Measurements from ENCODE around the gene DDX39B.

DNA sequence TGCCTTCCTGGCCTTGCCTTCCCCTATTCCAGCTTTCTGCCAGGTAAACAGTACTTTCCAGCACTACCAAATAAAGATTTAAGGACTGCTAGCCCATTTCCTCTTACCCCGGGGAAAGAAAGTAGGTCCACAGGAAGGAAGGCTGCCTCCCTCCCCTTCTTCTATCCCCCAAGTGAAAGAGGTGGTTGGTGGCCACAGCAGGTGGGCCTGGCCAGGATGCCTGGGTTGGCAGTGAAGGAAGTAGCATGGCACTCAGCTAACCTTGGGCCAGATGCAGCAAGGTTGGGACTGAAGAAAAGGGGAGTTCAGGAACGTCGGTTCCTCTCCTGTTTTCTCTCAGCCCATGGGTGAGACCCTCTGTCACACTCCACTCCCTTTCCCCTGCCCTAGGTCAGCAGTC lies 14.5 kb upstream of the DDX39B start:
- TF ChIP-seq, protein P1, sequence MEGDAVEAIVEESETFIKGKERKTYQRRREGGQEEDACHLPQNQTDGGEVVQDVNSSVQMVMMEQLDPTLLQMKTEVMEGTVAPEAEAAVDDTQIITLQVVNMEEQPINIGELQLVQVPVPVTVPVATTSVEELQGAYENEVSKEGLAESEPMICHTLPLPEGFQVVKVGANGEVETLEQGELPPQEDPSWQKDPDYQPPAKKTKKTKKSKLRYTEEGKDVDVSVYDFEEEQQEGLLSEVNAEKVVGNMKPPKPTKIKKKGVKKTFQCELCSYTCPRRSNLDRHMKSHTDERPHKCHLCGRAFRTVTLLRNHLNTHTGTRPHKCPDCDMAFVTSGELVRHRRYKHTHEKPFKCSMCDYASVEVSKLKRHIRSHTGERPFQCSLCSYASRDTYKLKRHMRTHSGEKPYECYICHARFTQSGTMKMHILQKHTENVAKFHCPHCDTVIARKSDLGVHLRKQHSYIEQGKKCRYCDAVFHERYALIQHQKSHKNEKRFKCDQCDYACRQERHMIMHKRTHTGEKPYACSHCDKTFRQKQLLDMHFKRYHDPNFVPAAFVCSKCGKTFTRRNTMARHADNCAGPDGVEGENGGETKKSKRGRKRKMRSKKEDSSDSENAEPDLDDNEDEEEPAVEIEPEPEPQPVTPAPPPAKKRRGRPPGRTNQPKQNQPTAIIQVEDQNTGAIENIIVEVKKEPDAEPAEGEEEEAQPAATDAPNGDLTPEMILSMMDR (IDR thresholded peaks at IDR 0.05) = no peak
- TF ChIP-seq ZFX (IDR thresholded peaks at IDR 0.05; ENCODE audit: borderline replicate concordance) = no peak
